Caco-2 (cell line): ENCODE results near the gene OR4N2. TPM values are rescaled to one million over a fixed set of nuclear protein-coding genes. Genes with fewer than 3 reads are reported as not detected.
"Not testable (repeated sequence)": the region's sequence is repeated elsewhere in the genome, so short reads cannot be mapped to it uniquely, and the experiment has no call there.

Source experiments
- BruUV-seq: library from RNA; stranded (reverse); fragments of 400-500 nt; replicated peaks from 2 replicates; lab custom pipeline; 2021; lab: Mats Ljungman, UMichigan
- CTCF ChIA-PET: fragments of 300-600 bp; sonication (Branson Sonifier 250); formaldehyde crosslinking; loops from one replicate; lab custom pipeline; 2022; ENCODE audit warnings: antibody characterized with exemption; lab: Charles Lee
- POLR2A ChIA-PET: fragments of 300-600 bp; sonication (Branson Sonifier 250); formaldehyde crosslinking; loops from one replicate; lab custom pipeline; 2022; ENCODE audit warnings: antibody characterized with exemption; lab: Charles Lee
- DNase-seq, 2 experiments: peaks; one replicate each; pipeline versions ENCODE4 v3.0.0 to v3.0.0-alpha.2; 2020 to 2022
- H3K27me3 ChIP-seq: replicated peaks from 2 replicates; pipeline ENCODE4 v1.6.0; 2011; ENCODE audit warnings: low read length; ENCODE audit not compliant: control insufficient read depth, insufficient read depth
- H3K36me3 ChIP-seq: 2 replicates; pipeline ENCODE4 v1.5.1; 2011; ENCODE audit warnings: low read length; ENCODE audit not compliant: control insufficient read depth, insufficient read depth
- H3K4me1 ChIP-seq: fragments of 250-450 bp; sonication (Bioruptor Pico); 2 replicates; pipeline ENCODE4 v1.5.1; 2020; ENCODE audit warnings: mild to moderate bottlenecking
- H3K4me3 ChIP-seq: 2 replicates; pipeline ENCODE4 v1.5.1; 2011; ENCODE audit warnings: low read depth, mild to moderate bottlenecking, control low read depth, low read length
- H3K9me3 ChIP-seq: fragments of 250-450 bp; sonication (Bioruptor Pico); 2 replicates; pipeline ENCODE4 v1.5.1; 2020; ENCODE audit warnings: mild to moderate bottlenecking, moderate library complexity
- H3K27ac Mint-ChIP-seq: one replicate; pipeline ENCODE4 v1.8.0; 2022; ENCODE audit warnings: mixed read lengths; ENCODE audit not compliant: unreplicated experiment
- H3K27me3 Mint-ChIP-seq: one replicate; pipeline ENCODE4 v1.8.0; 2022; ENCODE audit warnings: mixed read lengths; ENCODE audit not compliant: insufficient read depth, unreplicated experiment
- H3K36me3 Mint-ChIP-seq: one replicate; pipeline ENCODE4 v1.8.0; 2022; ENCODE audit warnings: mild to moderate bottlenecking, mixed read lengths; ENCODE audit not compliant: insufficient read depth, unreplicated experiment
- H3K4me1 Mint-ChIP-seq: one replicate; pipeline ENCODE4 v1.8.0; 2022; ENCODE audit warnings: low read depth, mixed read lengths; ENCODE audit not compliant: unreplicated experiment
- H3K4me3 Mint-ChIP-seq: one replicate; pipeline ENCODE4 v1.8.0; 2022; ENCODE audit warnings: mild to moderate bottlenecking, moderate library complexity, mixed read lengths; ENCODE audit not compliant: unreplicated experiment
- H3K9me3 Mint-ChIP-seq: one replicate; pipeline ENCODE4 v1.8.0; 2022; ENCODE audit warnings: mixed read lengths; ENCODE audit not compliant: unreplicated experiment
- CTCF ChIP-seq, 2 experiments: fragments of 200-600 bp in 1 of 2; IDR thresholded peaks; 1 replicate in 1 of 2; 2 replicates in 1 of 2; pipeline versions ENCODE4 v1.5.1 to v1.8.0; 2011 to 2022; ENCODE audit warnings: antibody characterized with exemption in 1 of 2, control low read depth in 1 of 2, inconsistent platforms in 1 of 2, low read depth in 1 of 2, low read length in 1 of 2, mild to moderate bottlenecking in 1 of 2, moderate library complexity in 1 of 2; ENCODE audit not compliant: insufficient read depth in 1 of 2, severe bottlenecking in 1 of 2, unreplicated experiment in 1 of 2
- intact Hi-C: fragments of 100-400 bp; cut with micrococcal nuclease; formaldehyde crosslinking; loops from one replicate; pipeline ENCODE4 v1.10.0; 2022; ENCODE audit not compliant: unreplicated experiment
- total RNA-seq: library from RNA; stranded (reverse); gene quantifications from 2 replicates; pipeline ENCODE4 v1.2.3, GENCODE V29; 2022

The OR4N2 gene
- total RNA-seq, 1 experiment from 2014 or later = not detected

DNA sequence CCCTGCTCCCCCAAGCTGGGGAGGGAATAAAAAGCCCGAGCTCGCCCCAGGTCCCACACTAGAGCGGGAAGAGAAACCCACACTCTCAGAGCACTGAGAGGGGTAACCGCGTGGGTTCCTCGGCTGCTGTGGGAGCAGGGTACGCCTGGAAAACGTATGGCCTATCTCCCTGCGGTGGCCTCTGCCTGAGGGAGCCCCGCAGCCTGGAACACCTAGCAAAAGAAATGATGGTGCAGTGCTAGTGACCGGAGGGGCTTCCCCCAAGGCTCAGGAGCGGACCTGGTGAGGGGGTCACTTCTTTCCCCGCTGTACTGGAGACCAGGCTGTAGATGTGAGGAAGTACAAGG, 2.5 kb upstream of the OR4N2 start:
- H3K4me1 ChIP-seq = no peaks in the 10 kb centered on the region
- H3K36me3 Mint-ChIP-seq = no peaks in the 10 kb centered on the region
- H3K4me1 Mint-ChIP-seq = no peaks in the 10 kb centered on the region
- H3K27ac Mint-ChIP-seq = no peak overlapping the region
- no peak overlapping the region for H3K4me3 ChIP-seq
- H3K9me3 ChIP-seq = no peaks in the 10 kb centered on the region
- H3K9me3 Mint-ChIP-seq = no peaks in the 10 kb centered on the region
- no TSS peak for BruUV-seq
- no peak overlapping the region for H3K4me3 Mint-ChIP-seq
- H3K36me3 ChIP-seq = no peaks in the 10 kb centered on the region
- DNase-seq = no peak
- intact Hi-C loops = no loop called here
- no peaks in the 10 kb centered on the region for H3K27me3 Mint-ChIP-seq
- POLR2A ChIA-PET = no interaction called here
- no peak for TF ChIP-seq CTCF (IDR thresholded peaks at IDR 0.05; ENCODE audit: insufficient read depth in 1 of 2, low read depth in 1 of 2, low read length in 1 of 2, severe bottlenecking in 1 of 2, unreplicated experiment in 1 of 2)
- no peaks in the 10 kb centered on the region for H3K27me3 ChIP-seq
- CTCF ChIA-PET = no interaction called here

- CTCF ChIA-PET, POLR2A ChIA-PET, H3K4me3 ChIP-seq, H3K4me1 ChIP-seq, H3K4me1 Mint-ChIP-seq, H3K9me3 ChIP-seq, H3K27me3 ChIP-seq, intact Hi-C loops, DNase-seq, H3K27ac Mint-ChIP-seq, BruUV-seq, H3K36me3 Mint-ChIP-seq, H3K27me3 Mint-ChIP-seq, H3K4me3 Mint-ChIP-seq, H3K36me3 ChIP-seq, H3K9me3 Mint-ChIP-seq: not testable (repeated sequence)
Measured at GRCh38 chr14:19813171-19813920, 9.8 kb downstream of the OR4N2 start.

- H3K9me3 ChIP-seq, H3K4me3 ChIP-seq, BruUV-seq, H3K4me1 Mint-ChIP-seq, H3K27me3 ChIP-seq, CTCF ChIA-PET, H3K9me3 Mint-ChIP-seq, H3K4me1 ChIP-seq, POLR2A ChIA-PET, H3K4me3 Mint-ChIP-seq, H3K27me3 Mint-ChIP-seq, H3K27ac Mint-ChIP-seq, H3K36me3 ChIP-seq, intact Hi-C loops, DNase-seq, H3K36me3 Mint-ChIP-seq: not testable (repeated sequence)
Measured at GRCh38 chr14:19819879-19820278, 16.3 kb downstream of the OR4N2 start.

- H3K27me3 Mint-ChIP-seq, H3K36me3 ChIP-seq, H3K4me3 ChIP-seq, POLR2A ChIA-PET, H3K9me3 ChIP-seq, H3K4me1 ChIP-seq, intact Hi-C loops, BruUV-seq, H3K27me3 ChIP-seq, H3K4me3 Mint-ChIP-seq, H3K4me1 Mint-ChIP-seq, CTCF ChIA-PET, H3K9me3 Mint-ChIP-seq, DNase-seq, H3K36me3 Mint-ChIP-seq, H3K27ac Mint-ChIP-seq: not testable (repeated sequence)
Measured at GRCh38 chr14:19821016-19821415, 17.4 kb downstream of the OR4N2 start.
